CD14-positive monocyte (primary cell): ENCODE results near the gene FZD2. TPM values are rescaled to one million over a fixed set of nuclear protein-coding genes. Genes with fewer than 3 reads are reported as not detected.
"Not testable (repeated sequence)": the region's sequence is repeated elsewhere in the genome, so short reads cannot be mapped to it uniquely, and the experiment has no call there.

Experiments
- DNase-seq, 3 donors: peaks; one replicate each; pipeline ENCODE4 v3.0.0-alpha.2; 2011 to 2022
- H2AFZ ChIP-seq: 2 replicates; pipeline ENCODE4 v1.6.0; 2012; ENCODE audit warnings: mild to moderate bottlenecking, low read depth, low read length, inconsistent platforms; ENCODE audit not compliant: insufficient read depth, poor library complexity, severe bottlenecking
- H3K27ac ChIP-seq, 2 donors: 1 replicate in 1 of 2; 2 replicates in 1 of 2; pipeline ENCODE4 v1.5.1; 2012 to 2013; ENCODE audit warnings: low read length in 2 of 2, control low read depth in 1 of 2, inconsistent platforms in 1 of 2, low read depth in 1 of 2, mild to moderate bottlenecking in 1 of 2
- H3K27me3 ChIP-seq, 2 donors: one replicate each; pipeline versions ENCODE4 v1.6.0 to v1.6.1; 2011 to 2013; ENCODE audit warnings: low read length in 2 of 2; ENCODE audit not compliant: control insufficient read depth in 2 of 2, insufficient read depth in 2 of 2
- H3K36me3 ChIP-seq, 2 donors: replicated peaks in 1 of 2; 1 replicate in 1 of 2; 2 replicates in 1 of 2; pipeline versions ENCODE4 v1.5.1 to v1.6.1; 2012 to 2013; ENCODE audit warnings: low read length in 2 of 2, control low read depth in 1 of 2, inconsistent platforms in 1 of 2, mild to moderate bottlenecking in 1 of 2; ENCODE audit not compliant: insufficient read depth in 2 of 2, control insufficient read depth in 1 of 2
- H3K4me1 ChIP-seq, 2 donors: 1 replicate in 1 of 2; 2 replicates in 1 of 2; pipeline versions ENCODE4 v1.5.1 to v1.6.1; 2012 to 2013; ENCODE audit warnings: low read length in 2 of 2, control low read depth in 1 of 2, inconsistent platforms in 1 of 2, mild to moderate bottlenecking in 1 of 2, moderate library complexity in 1 of 2; ENCODE audit not compliant: insufficient read depth in 2 of 2, control insufficient read depth in 1 of 2
- H3K4me2 ChIP-seq: replicated peaks from 2 replicates; pipeline ENCODE3; 2012; ENCODE audit warnings: low read length, moderate library complexity, mild to moderate bottlenecking; ENCODE audit not compliant: poor library complexity, severe bottlenecking; ENCODE audit errors: extremely low read depth
- H3K4me3 ChIP-seq, 3 experiments: fragments of 200-600 bp in 1 of 3; sonication (generic) in 1 of 3; replicated peaks in 1 of 3; 1 replicate in 2 of 3; 2 replicates in 1 of 3; pipeline ENCODE4 v1.5.1; 2011 to 2013; ENCODE audit warnings: low read length in 3 of 3, mild to moderate bottlenecking in 3 of 3, control low read depth in 2 of 3, low read depth in 2 of 3, inconsistent platforms in 1 of 3, moderate library complexity in 1 of 3
- H3K79me2 ChIP-seq: 2 replicates; pipeline ENCODE4 v1.6.0; 2012; ENCODE audit warnings: mild to moderate bottlenecking, control low read depth, inconsistent platforms, low read length, moderate library complexity; ENCODE audit not compliant: insufficient read depth
- H3K9ac ChIP-seq: 2 replicates; pipeline ENCODE4 v1.6.0; 2017; ENCODE audit warnings: low read length, mild to moderate bottlenecking; ENCODE audit not compliant: insufficient read depth, poor library complexity, severe bottlenecking
- H3K9me3 ChIP-seq, 2 donors: replicated peaks in 1 of 2; 1 replicate in 1 of 2; 2 replicates in 1 of 2; pipeline versions ENCODE4 v1.5.1 to v1.6.1; 2012 to 2013; ENCODE audit warnings: low read length in 2 of 2, control low read depth in 1 of 2; ENCODE audit not compliant: control insufficient read depth in 1 of 2, insufficient read depth in 1 of 2
- H4K20me1 ChIP-seq: 2 replicates; pipeline ENCODE4 v1.6.0; 2012; ENCODE audit warnings: mild to moderate bottlenecking, low read length, control low read depth, moderate library complexity; ENCODE audit not compliant: insufficient read depth
- H3K27ac Mint-ChIP-seq, 7 donors: one replicate each; pipeline ENCODE4 v1.8.0; 2020; ENCODE audit warnings: mild to moderate bottlenecking in 7 of 7, mixed read lengths in 7 of 7, moderate library complexity in 6 of 7, inconsistent platforms in 2 of 7
- H3K27me3 Mint-ChIP-seq, 3 donors: one replicate each; pipeline ENCODE4 v1.8.0; 2021 to 2022; ENCODE audit warnings: low read depth in 3 of 3, mild to moderate bottlenecking in 3 of 3, mixed read lengths in 3 of 3, moderate library complexity in 3 of 3, inconsistent platforms in 1 of 3
- H3K36me3 Mint-ChIP-seq, 2 donors: one replicate each; pipeline ENCODE4 v1.8.0; 2020; ENCODE audit warnings: mixed read lengths in 2 of 2, inconsistent platforms in 1 of 2, mild to moderate bottlenecking in 1 of 2
- H3K4me1 Mint-ChIP-seq: one replicate; pipeline ENCODE4 v1.8.0; 2020; ENCODE audit warnings: mild to moderate bottlenecking, mixed read lengths
- H3K4me3 Mint-ChIP-seq, 2 donors: one replicate each; pipeline ENCODE4 v1.8.0; 2020; ENCODE audit warnings: mild to moderate bottlenecking in 2 of 2, mixed read lengths in 2 of 2, moderate library complexity in 1 of 2
- H3K9me3 Mint-ChIP-seq, 7 donors: one replicate each; pipeline ENCODE4 v1.8.0; 2020 to 2022; ENCODE audit warnings: mixed read lengths in 7 of 7, mild to moderate bottlenecking in 6 of 7, moderate library complexity in 6 of 7, inconsistent platforms in 2 of 7
- WGBS: methylation state at CpG from one replicate; pipeline ENCODE4 v1.1.5; 2013; ENCODE audit warnings: missing lambda C conversion rate; ENCODE audit not compliant: insufficient coverage; 5-methylcytosine and 5-hydroxymethylcytosine counted together
- intact Hi-C, 2 donors: fragments of 100-400 bp; cut with micrococcal nuclease; formaldehyde crosslinking; loops; one replicate each; pipeline versions ENCODE4 v1.15.0 to v1.15.1; 2023
- polyA minus RNA-seq: library from RNA; depleted of rRNA, polyadenylated mRNA; stranded (reverse); fragments of >200 nt; gene quantifications from 2 replicates; pipeline ENCODE4 v1.2.3, GENCODE V29; 2012
- polyA plus RNA-seq, 3 donors: library from polyadenylated mRNA; depleted of rRNA in 1 of 3; unstranded in 2 of 3; stranded (reverse) in 1 of 3; fragments of 300-500 nt in 2 of 3; fragments of >200 nt in 1 of 3; fragmentation: Illumina TruSeq in 2 of 3; gene quantifications; 1 replicate in 2 of 3; 2 replicates in 1 of 3; pipeline ENCODE4 v1.2.3, GENCODE V29; 2012 to 2021
- total RNA-seq, 12 experiments: library from RNA in 1 of 12; stranded (reverse) in 1 of 12; fragments of 120-200 nt in 1 of 12; gene quantifications; one replicate each; pipeline ENCODE4 v1.2.4 and lab custom pipeline; 2013 to 2026; ENCODE audit warnings: mixed read lengths in 6 of 12, inconsistent platforms in 1 of 12
- TF ChIP-seq, protein P1 (sequence below): fragments of 200-600 bp; IDR thresholded peaks from one replicate; pipeline ENCODE4 v1.8.0; 2022; ENCODE audit warnings: antibody characterized with exemption, mild to moderate bottlenecking

The FZD2 gene
- total RNA-seq (2013): 3.6 TPM
- polyA plus RNA-seq (1 to 10 TPM; 3.1 to 7.2 (median 6.2) TPM), polyA minus RNA-seq (7.5 and 12.8 TPM in 2 replicates), total RNA-seq (lab: John Stamatoyannopoulos, UW) (0.50 to 4.9 (median 3.6) reads per million in 11 experiments)

DNA sequence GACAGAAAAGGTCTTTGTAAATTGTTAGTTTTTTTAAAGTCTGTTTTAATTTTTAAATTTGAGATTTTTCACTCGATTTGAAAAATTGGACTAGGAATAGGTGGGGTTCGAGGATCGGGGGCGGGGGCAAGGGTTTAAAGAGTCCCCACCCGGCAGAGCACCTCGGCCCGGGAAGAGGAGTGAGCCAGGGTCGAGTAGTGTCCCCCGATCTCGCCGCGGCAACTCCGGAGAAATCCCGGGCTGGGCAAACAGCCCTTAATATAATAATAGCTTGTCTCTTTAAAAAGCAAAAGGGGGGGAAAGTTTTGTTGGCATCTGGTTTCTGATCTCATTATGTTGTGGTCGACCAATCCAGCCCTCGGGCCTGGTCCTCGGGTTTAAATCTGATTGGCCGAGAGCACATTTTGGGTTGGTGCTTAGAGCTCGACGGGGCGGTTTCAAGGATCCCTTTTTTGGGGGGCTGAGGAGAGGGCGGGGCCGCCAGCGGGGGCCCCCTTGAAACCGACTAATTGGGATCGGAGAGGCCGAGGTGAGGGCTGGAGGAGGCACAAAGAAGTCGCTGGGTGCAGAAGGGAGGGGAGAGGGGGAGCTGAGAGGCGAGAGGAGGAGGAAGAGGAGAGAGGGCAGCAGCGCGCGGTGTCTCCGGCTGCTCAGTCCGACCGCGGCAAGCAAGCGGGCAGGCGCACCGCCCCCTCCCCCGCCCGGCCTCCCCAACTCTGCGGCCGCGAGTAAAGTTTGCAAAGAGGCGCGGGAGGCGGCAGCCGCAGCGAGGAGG, at the start of gene FZD2:
Gene FZD2 (plus strand): TSS at position 653 of the 775 bp plus-strand sequence. CDS start 205 bp downstream, outside the sequence.
- peak; percentile 68 to 81 (median 73) for DNase-seq
- H3K4me3 Mint-ChIP-seq: peak within 1 kb of the TSS; percentile 95 to 96
- TF ChIP-seq, protein P1, sequence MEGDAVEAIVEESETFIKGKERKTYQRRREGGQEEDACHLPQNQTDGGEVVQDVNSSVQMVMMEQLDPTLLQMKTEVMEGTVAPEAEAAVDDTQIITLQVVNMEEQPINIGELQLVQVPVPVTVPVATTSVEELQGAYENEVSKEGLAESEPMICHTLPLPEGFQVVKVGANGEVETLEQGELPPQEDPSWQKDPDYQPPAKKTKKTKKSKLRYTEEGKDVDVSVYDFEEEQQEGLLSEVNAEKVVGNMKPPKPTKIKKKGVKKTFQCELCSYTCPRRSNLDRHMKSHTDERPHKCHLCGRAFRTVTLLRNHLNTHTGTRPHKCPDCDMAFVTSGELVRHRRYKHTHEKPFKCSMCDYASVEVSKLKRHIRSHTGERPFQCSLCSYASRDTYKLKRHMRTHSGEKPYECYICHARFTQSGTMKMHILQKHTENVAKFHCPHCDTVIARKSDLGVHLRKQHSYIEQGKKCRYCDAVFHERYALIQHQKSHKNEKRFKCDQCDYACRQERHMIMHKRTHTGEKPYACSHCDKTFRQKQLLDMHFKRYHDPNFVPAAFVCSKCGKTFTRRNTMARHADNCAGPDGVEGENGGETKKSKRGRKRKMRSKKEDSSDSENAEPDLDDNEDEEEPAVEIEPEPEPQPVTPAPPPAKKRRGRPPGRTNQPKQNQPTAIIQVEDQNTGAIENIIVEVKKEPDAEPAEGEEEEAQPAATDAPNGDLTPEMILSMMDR: no peak
- 0% methylated on average over 23 of the region's 49 CpGs for WGBS
- H3K36me3 Mint-ChIP-seq: peaks cover 16 to 19% of the 10 kb centered on the region in 2 donors
- Histone ChIP-seq H3K79me2 (peaks cover 12% of the 10 kb centered on the region), H3K4me1 (peaks cover 28 to 45% of the 10 kb centered on the region in 2 donors), H3K4me3 (peak within 1 kb of the TSS; percentile 67 to 98 (median 97)), H3K27me3 (peaks cover 0 to 17% of the 10 kb centered on the region in 2 donors), H4K20me1 (peaks cover 22% of the 10 kb centered on the region), H2AFZ (peak within 1 kb of the TSS; percentile 96), H3K27ac (peak within 1 kb of the TSS; percentile 81 to 85), H3K36me3 (no peaks in the 10 kb centered on the region), H3K4me2 (peak within 1 kb of the TSS; percentile 93), H3K9ac (peak within 1 kb of the TSS; percentile 80), H3K9me3 (peaks cover 5% of the 10 kb centered on the region in 2 donors)
- H3K27me3 Mint-ChIP-seq: peaks cover 17 to 33% (median 27%) of the 10 kb centered on the region in 3 donors
- peaks cover 0 to 11% (median 4%) of the 10 kb centered on the region in 7 donors for H3K9me3 Mint-ChIP-seq
- intact Hi-C loops: no loop called here
- H3K4me1 Mint-ChIP-seq: peaks cover 56% of the 10 kb centered on the region
- peak within 1 kb of the TSS; percentile 86 to 97 (median 94) for H3K27ac Mint-ChIP-seq

GRCh38 chr17:44511241-44512134, 45.8 kb upstream of the FZD2 start:
- H3K27me3 Mint-ChIP-seq, H3K4me1 ChIP-seq, H3K79me2 ChIP-seq, intact Hi-C loops, H3K36me3 ChIP-seq, H4K20me1 ChIP-seq, H3K36me3 Mint-ChIP-seq, H3K27me3 ChIP-seq, H3K9me3 Mint-ChIP-seq, H3K9me3 ChIP-seq, H3K27ac ChIP-seq, H2AFZ ChIP-seq, H3K4me1 Mint-ChIP-seq, H3K4me3 ChIP-seq, H3K9ac ChIP-seq, H3K4me2 ChIP-seq: not testable (repeated sequence)
- 74% methylated on average over 5 of the region's 14 CpGs for WGBS
- peak overlapping the region in 1 of 7 donors; percentile 21 for H3K27ac Mint-ChIP-seq
- H3K4me3 Mint-ChIP-seq: peak overlapping the region in 1 of 2 donors; percentile 73
- peak in 1 of 3 donors; percentile 33 for DNase-seq
